Amniotic epithelial cell (primary cell): ENCODE measurements around the gene HCFC1.

Experiments used
- DNase-seq: peaks from one replicate; pipeline ENCODE4 v3.0.0-alpha.2; 2010; ENCODE audit warnings: low read depth

Gene HCFC1

DNA sequence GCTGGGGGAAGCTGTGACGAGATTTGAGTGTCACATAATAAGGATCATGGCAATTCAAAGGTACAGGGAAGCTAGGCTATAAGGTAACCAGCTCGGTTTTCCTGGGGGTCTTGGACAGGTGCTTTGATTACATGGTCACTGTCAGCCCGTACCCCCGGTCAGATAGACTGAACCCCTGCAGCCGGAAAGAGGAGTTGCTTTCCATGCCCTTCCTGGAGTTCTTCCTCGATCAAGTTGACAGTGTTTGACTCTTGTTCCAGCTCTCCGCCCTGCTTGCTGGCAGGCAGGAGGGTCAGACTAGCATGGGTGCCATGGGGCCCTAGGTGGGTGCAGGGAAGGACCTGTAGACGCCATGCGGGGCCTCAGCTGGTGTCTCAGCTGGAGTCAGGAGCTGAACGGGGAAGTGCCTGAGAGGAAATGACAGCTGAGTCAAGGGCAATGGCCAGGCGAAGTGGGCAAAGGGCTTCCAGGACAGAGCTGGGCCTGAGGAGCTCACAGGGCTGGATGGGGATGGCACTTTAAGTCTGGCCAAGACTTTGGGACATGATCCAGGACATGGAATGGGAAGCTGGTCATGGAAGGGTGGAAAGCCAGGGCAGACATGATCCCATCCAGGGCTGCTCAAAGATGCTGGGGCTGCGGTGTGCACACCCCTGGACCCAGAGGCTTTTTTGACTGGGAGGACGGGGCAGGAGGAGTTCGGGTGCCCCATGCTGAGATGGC is 2.5 kb upstream of the HCFC1 start:
- DNase-seq: no peak

DNA sequence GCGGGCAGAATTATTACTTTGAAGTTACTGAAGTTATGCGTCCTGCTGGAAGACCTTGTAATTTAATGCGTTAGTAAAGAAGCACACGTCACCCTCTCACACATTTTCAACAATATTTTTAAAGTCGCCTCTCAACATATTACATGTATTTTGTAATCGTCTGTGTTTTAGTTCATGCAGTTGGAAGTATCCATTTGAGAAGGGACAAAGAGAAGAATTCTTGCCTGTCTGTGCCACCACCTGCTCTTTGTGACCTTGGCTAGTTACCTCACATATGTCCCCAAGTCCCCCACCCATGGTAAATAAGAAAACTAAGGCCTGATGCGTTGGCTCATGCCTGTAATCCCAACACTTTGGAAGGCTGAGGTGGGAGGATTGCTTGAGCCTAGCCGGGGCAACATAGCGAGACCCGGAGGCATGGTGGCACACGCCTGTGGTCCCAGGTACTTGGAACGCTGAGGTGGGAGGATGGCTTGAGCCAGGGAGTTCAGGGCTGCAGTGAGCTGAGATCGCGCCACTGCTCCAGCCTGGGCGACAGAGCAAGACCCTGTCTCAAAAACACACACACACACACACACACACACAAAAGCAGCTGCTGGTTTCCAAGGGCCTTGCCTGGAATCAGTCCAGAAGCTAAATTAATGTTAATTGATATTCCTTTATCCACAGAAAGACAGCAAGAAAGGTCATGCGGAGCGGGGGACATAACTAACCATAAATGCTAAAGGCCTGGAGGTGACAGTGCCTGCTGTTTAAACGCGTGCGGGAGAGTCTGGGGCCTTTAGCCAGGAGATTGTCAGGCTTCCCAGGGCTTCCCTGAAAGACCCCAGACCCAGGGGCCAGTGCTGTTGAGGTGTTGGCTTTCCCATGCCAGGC is 1.7 kb upstream of the HCFC1 start:
- no peak for DNase-seq

DNA sequence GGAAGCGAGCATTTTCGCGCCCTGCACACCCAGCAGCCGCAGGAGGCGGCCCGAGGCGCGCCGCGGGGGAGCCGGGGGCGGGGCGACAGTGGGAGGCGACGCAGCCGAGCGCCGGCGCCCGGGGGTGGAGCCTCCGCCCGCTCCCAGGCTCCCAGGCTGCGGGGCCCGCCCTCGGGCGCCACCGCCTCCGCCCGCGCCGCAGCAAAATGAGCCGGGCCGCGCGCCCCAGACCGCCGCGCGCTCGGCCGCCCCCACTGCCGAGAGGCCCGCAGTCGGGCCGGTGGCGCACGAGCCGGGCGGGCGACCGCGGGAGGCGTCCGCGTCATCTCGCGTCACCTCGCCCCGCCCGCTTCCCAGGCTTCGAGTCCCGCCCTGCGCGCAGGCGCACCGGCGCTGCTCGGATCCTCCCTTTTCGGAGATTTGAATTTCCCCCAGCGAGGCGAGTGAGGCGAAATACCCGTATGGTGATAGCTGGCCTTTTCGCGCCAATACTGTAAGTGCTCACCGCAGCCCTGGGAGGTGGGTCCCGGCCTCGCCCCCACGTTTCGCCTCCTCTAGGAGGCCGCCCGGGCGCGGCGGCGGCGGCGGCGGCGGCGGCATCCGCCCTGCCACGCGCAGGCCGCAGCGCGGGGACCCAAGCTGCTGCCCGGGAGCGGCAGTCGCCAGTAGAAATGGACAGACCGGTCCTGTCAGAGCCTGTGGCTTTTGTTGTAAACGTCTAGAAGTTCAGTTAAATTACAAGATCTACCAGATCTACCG is 929 bp upstream of the HCFC1 start, which contains the start of gene TMEM187:
TSS of gene TMEM187 (plus strand) at position 387 of the 759 bp plus-strand sequence. CDS start 9,309 bp downstream, outside the sequence.
- DNase-seq: peak; percentile 73

DNA sequence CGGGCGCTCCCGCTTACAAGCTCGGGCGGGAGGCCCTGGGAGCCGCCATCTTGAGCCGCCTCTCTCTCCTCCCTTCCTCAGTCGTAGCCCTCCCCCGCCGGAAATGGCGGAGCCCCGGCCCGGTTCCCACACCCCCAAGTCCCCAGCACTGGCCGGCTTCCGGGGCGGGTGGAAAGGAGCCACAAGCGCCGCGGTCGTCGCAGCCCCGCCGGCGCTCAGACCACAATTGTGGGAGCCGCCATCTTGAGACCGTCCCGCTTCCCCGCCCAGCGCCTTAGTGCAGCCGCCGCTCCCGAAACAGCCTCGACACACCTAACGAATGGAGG is 531 bp downstream of the HCFC1 start:
- DNase-seq: peak; percentile 84

DNA sequence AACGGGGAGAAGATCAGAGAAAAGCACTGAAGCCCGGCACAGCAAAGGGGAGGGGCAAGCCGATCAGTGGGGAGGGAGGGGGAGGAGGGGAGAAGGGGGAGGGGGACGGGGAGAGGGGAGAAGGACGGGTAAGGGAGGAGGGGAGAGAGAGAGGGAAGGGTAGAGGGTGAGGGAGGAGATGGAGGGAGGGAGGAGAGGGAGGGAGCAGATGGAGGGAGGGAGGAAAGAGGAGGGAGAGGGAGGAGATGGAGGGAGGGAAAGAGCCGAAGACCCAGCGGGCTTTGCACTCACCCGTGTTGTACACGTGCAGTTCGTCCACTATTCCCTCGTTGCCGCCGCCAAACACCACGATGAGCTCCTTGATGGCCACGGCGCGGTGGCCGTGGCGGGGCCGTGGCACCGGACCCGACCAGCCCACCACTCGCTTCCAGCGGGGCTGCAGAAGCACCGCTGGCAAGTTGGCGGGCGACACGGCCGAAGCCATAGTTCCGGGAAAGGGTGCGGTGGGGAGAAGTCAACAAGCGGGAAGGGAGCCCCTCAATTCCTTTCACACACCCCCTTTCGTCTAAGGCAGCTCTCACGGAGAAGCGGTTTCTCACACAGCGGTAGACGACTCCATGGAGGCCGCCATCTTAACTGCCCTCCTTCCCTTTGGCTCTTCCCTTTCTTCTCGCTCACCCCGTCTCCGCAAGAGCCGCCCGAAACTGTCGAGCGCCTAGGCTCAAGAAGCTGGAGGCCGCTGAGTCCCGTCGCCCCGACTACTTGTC is 1.1 kb downstream of the HCFC1 start:
- peak; percentile 79 for DNase-seq

DNA sequence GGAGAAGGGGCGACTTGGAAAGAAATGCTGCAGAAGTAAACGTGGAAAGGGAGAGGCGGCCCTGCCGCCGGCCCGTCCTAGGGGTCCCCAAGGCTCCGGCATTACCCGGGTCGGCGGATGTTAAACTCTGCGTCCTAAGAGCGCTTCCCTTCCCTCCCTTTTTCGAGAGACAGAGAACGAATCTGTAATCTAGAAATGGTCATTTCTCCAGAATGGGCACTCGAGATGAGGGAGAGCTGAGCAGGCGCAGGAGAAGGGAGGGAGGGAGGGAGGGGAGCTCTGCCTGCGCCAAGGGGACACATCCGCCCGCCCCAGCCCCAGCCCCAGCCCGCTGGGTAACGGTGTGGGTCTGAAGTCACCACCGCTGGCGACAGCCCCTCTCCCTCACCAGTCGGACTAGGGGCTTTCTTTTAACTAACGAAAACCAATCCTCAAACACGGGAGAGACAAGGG is 1.7 kb downstream of the HCFC1 start:
- DNase-seq: peak; percentile 34

DNA sequence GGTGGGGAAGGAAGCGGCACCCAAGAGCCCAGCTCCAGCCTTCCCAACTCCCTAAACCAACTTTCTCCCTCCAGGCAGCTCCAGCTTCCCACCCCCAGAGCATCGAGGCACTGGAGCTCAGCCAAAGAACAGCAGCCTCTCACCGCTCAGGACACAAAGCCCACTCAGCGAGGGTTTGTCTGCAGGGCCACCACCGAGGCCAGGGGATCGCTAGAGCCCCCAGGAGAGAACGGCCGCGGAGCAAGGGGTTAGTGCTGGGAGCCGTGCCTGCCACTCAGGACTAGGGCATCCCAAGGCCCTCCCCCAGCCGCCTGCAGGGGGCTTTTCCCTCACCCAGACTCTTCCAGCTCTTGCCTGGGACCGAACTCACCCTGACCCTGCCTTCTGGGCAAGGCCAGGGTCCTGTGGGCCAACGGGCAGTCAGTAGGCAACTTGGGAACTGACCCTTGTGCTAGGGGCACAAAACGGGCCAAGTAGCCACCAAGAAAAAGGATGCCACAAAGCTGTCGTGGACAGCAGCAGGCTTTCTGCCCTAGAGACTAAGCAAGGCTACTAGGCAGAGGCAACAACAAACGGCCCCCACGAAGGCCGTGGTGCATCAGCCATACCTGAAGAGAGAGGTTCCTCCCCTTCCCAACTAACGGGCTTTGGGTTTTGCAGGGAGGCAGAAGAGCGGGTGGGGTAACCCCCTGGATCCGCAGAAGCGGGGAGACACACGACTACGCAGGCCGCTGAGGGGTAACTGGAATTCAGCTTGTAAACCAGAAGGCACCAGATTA is 2.3 kb downstream of the HCFC1 start:
- no peak for DNase-seq

DNA sequence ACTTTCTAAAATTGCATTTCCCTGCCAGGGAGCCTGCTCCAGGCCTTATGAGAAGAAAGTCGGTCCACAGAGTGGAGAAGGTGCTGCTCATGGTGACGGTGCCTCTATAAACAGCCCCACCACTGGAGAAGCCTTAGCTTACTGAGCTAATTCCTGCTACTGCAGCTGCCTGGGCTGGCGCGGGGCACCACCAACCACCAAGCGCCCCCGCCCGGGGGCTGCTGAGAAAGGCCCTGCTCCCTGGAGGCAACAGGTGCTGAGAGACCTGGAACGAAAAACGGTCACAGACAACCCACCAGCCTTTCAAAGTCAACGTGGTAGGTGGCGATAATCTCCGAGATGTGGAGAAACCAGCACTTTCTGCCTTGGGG is 2.9 kb downstream of the HCFC1 start:
- DNase-seq: no peak

DNA sequence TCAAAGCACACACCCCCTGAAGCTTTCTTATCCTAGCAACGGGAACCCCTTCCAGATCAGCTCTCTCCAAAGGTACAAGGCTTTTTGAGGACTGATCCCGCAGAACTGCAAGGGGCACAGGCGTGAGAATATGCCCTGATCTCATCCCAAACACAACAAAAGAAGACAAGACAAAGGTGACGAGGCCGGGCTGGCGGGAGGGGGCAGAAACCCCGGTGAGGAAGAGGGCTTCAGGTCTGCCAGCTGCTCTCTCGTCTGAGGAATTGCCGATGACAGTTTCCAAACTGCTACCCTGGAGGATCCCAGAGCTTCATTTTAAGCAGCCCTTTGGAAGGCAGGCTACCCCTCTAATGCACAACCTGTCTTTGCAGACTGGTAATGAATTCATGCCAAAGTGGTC is 3.4 kb downstream of the HCFC1 start:
- no peak for DNase-seq

DNA sequence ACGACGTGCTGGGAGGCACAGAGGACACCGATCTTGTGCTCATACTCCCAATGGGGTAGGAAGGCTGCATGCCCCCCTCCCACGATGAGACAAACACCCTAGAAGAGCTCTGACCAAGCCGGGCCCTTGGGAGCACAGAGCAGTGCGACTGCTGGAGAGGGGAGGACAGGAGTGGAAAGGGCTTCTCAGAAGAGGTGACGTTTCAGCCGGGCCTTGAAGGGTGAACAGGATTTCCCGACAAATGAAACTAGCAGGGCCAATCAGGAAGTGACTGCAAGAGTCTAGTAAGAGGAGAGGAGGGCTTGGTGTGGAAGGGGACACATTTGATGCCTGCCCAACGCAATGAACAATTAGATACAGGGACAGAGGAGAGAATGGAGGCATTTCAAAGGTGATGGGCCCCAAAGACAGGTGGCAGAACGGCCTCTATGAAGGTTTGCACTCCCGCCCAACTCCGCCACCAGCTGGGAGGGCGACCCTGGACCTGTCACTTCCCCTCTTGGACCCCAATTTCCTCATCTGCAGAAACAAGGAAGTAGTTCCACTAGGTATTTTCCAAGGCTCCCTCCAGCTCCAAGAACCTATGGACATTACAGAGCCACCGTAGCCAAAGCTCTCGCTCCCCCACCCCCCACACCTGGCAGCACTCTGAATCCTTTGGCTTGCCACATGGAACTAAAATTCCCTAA is 3.9 kb downstream of the HCFC1 start:
- DNase-seq: no peak

DNA sequence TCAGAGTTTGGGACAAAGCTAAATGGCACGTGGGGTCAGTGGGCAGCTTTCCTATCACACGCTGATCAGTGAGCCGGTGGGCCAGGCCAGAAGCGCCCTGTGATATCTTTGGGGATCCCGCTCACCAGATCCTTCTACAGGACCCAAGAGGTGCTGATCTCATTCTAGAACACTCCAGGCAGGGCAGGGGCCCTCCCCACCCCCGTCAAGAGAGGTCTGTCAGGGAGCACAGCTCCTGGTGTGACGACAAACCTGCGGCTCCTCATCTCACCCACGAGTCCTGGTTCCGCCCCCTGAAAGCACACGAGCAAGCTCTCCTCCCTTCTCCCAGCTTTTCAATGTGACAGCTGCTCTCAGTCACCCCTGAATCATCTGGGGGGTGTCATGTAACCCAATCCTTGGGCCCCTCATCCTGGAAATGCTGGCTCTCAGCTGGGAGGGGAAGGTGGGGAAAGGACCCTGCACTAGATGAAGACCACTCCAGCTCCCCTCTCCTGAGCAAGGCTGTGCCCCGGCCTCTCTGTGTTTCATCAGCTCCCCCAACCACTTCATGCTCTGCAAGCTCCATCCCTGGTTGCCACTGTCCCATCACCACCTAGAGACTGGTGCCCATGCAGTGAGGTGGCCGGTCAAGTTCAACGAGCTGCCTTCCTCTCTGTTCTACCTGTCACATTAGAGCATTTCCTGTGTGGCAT is 4.6 kb downstream of the HCFC1 start:
- DNase-seq: peak; percentile 14

DNA sequence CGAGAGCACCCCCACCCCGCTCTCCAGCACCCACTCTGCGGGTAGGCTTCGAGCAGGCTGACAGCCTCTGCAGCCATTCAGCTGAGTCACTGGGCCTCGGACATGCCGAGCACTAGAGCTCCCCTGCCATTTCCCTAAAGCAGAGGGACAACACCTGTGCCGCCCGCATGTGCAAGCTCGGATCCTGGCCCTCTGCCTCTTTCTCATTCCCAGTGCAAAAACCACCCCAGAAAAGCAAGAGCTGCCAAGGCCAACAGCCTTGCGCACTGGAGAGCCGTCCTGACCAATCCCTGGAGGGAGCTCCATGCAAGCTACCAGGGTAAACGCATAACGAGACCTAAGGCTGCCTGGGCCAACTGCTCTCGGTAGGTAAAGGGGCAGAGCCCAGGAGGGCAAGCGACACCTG is 5.3 kb downstream of the HCFC1 start:
- DNase-seq: no peak

DNA sequence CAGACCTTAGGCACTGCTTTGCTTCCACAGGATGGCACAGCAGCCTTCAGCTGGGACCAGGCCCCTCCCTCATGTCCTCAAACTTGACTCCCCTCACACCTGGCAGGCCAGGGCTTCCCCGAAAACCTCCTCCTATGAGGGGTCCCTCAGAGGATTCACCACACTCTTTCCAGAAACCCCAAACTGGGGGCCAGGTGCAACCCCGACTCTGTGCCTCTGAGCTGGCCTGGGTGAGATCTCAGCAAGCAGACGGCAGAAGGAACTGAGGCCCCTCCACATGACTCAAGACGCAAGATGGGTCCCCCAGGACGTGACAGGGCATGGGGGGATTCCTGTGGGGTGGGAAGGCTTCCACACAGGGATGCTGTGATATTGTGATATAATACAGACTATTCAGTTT is 6.2 kb downstream of the HCFC1 start:
- DNase-seq: no peak

DNA sequence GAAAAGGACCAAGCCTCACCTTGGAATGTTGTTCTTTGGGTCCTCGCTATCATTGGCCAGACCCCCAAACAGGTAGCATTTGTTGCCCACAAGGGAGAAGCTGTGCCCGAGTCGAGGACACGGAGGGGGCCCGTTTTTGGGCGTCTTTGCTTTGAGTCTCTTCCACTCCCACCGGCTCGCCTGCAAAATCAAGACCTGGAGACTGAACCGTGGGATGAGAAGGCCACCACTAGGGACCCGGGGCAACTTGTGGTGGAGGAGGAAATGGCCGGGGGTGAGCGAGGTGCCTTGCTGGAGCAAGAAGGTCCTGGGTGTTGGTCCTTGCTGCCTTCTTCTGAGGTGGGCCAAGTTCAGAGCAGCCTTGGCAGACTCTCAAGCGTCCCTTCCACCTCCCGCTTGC is 7.5 kb downstream of the HCFC1 start:
- no peak for DNase-seq

DNA sequence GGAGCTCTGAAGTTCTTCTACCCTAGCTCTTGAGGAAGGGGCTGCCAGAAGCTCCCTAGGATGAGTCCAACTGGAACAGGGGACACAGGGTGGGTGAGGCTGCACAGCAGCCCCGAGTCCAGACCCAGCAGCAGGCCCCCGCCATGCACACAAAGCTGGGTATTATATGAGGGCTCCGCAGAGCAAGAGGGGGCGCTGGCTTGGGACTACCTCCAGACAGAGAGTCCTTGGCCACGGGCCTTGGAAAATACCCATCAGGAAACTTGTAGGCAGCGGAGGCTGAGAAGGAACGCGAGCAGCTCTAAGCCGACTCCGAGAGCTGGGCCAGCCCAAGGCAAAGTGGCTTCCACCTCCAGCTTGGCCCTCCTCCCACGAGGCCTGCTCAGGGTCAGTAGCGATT is 8.1 kb downstream of the HCFC1 start:
- no peak for DNase-seq

DNA sequence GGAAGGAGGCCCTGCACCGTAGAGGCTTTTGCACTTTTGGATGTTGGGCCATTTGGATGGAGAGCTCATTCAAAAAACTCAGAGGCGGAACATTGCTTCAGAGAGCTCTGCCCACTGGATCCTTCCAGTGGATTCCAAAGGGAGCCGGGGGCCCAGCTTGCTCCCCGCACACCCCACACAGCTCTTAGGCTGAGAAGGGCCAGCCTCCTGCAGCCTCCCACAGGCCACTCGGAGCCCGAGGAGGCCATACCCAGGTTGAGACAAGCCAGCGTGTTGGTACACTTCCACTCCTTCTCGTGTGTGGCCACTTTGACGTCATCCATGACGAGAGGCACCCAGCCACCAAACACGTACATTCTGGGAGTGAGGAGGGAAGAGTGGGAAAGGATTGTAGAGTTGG is 10.3 kb downstream of the HCFC1 start:
- DNase-seq: no peak

DNA sequence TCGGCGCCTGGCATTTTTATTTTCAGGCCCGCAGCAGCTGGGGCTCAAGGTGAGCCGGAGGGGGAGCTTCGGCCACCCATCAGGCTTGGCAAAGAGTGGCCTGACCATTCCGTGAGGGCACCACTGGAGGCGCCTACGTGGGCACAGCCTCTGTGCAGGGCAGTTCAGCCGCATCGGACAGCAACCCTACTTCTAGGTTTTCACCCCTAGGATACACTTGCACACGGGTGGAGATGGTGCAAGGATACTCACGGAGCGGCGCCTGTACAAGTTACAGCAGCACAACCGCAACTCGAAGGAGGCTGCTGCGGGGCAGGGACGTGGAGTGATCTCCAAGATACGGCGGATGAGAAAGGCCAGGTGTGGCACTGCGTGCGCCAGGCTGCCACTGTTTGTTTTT is 10.8 kb downstream of the HCFC1 start:
- no peak for DNase-seq

DNA sequence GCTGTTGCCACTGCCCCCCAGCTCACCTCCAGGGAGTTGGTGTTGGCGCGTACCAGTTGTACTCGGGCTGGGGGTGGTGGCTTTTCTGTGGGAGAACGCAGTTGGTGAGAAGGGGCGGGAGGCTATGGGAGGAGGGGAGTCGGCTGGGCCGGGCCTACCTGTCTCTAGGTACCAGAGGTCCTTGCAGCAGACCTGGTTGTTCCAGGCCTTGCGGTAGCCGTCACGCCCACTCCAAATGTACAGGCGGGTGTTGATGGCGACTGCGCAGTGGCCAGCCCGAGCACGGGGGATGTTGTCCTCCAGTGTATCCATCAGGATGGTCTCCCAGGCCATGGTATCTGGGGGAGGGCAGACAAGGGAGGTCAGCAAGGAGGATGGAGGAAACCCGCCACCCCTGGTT is 11.5 kb downstream of the HCFC1 start:
- DNase-seq: no peak

DNA sequence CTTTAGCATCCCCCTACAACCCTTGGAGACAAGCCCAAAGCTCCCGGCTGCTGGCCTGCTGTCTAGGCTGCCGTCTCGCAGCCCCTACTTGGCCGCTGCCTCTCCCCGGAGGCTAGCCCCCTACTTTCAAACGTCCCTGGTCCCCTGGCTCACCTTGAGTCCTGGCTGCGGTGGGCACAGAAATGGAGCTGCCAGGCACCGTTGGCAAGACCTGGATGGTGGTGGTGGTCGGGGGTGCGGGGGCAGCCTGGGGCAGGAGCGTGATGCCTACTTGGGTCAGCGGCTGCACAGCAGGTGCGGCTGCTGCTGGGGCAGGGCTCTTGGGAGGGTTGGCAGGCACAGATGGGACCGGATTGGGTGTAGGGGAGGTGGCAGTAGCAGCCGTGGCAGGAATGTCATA is 12.0 kb downstream of the HCFC1 start:
- DNase-seq: no peak

DNA sequence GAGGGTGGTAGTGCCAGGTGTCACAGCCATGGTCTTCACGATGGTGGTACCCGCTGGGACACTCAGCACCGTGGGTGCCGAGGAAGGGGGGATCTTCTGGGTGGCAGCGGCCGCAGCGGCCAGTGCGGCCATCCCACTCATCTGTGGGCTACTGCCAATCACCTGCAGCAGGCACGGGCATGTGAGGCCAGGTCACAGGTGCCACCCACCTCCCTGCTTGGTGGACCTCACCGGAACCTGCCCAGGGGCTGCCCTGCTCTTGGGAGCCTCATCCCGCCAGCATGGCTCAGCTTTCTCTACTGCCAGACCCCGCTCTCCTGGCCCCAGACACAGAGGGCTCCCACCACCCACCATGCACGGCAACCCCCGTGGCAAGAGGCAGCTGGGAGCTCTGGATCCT is 13.0 kb downstream of the HCFC1 start:
- DNase-seq: no peak
